Osteoblast (primary cell): ENCODE data around the gene IMMT. TPM values are rescaled to one million over a fixed set of nuclear protein-coding genes. Genes with fewer than 3 reads are reported as not detected.

Experiments used
- DNase-seq: peaks from one replicate; pipeline ENCODE4 v3.0.0; 2011; ENCODE audit warnings: low spot score, mixed read lengths; ENCODE audit not compliant: insufficient read length; ENCODE audit errors: missing footprints
- H2AFZ ChIP-seq: 2 replicates; pipeline ENCODE4 v1.6.0; 2011; ENCODE audit warnings: mild to moderate bottlenecking, low read length
- H3K27ac ChIP-seq: 2 replicates; pipeline ENCODE4 v1.5.1; 2011; ENCODE audit warnings: mild to moderate bottlenecking, low read depth, low read length, moderate library complexity
- H3K27me3 ChIP-seq: 2 replicates; pipeline ENCODE4 v1.6.0; 2012; ENCODE audit warnings: mild to moderate bottlenecking, control low read depth, inconsistent platforms, low read length, moderate library complexity; ENCODE audit not compliant: insufficient read depth
- H3K36me3 ChIP-seq: 2 replicates; pipeline ENCODE4 v1.5.1; 2011; ENCODE audit warnings: mild to moderate bottlenecking, low read length, control low read depth, moderate library complexity; ENCODE audit not compliant: insufficient read depth
- H3K4me1 ChIP-seq: 2 replicates; pipeline ENCODE4 v1.5.1; 2011; ENCODE audit warnings: mild to moderate bottlenecking, low read length, control low read depth, moderate library complexity; ENCODE audit not compliant: insufficient read depth
- H3K4me2 ChIP-seq: 2 replicates; pipeline ENCODE4 v1.6.0; 2011; ENCODE audit warnings: mild to moderate bottlenecking, low read length; ENCODE audit not compliant: insufficient read depth
- H3K4me3 ChIP-seq: fragments of 200-600 bp; sonication (generic); 3 replicates; pipeline ENCODE4 v1.5.1; 2012; ENCODE audit warnings: mild to moderate bottlenecking, low read length, inconsistent platforms; ENCODE audit not compliant: insufficient read depth
- H3K79me2 ChIP-seq: 2 replicates; pipeline ENCODE4 v1.6.0; 2012; ENCODE audit warnings: mild to moderate bottlenecking, low read length, control low read depth, inconsistent platforms; ENCODE audit not compliant: insufficient read depth
- H3K9me3 ChIP-seq: 2 replicates; pipeline ENCODE4 v1.5.1; 2011; ENCODE audit warnings: low read depth, low read length, control low read depth
- H4K20me1 ChIP-seq: 2 replicates; pipeline ENCODE4 v1.6.0; 2012; ENCODE audit warnings: mild to moderate bottlenecking, low read length, control low read depth; ENCODE audit not compliant: insufficient read depth
- total RNA-seq: library from RNA; depleted of rRNA; stranded (reverse); fragments of >200 nt; gene quantifications from 2 replicates; pipeline ENCODE4 v1.2.3, GENCODE V29; 2012
- TF ChIP-seq, protein P1 (sequence below): IDR thresholded peaks from 2 replicates; pipeline ENCODE4 v1.5.1; 2011; ENCODE audit warnings: mild to moderate bottlenecking, low read depth, low read length, moderate library complexity; ENCODE audit errors: extremely low read depth

The IMMT gene
- total RNA-seq, 1 donor = 55.7 TPM

DNA sequence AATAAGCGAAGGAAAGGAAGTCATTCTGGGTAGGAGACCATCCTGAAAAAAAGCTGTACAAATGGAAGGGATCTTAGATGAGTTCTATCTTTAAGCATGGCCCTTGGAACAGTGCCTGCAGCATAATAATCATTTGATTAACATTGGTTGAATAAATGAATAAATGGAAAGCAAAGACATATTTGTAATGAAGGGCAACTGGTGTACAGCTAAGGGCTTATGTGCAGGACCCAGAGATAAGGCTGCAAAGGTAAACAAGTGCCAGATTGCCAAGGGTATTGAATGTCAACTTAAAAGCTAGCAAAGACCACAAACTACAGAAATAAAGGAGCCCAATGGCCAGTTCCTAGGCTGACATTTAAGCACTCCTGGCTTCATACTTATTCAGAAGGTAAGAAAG is 19.4 kb downstream of the IMMT start:
- Histone ChIP-seq H3K4me2 (no peak overlapping the region), H3K4me1 (peaks cover 4% of the 10 kb centered on the region), H3K9me3 (no peaks in the 10 kb centered on the region), H3K79me2 (peaks cover 36% of the 10 kb centered on the region), H4K20me1 (peaks cover 5% of the 10 kb centered on the region), H3K36me3 (peaks cover 32% of the 10 kb centered on the region), H3K27me3 (no peaks in the 10 kb centered on the region), H3K4me3 (no peak overlapping the region), H3K27ac (no peak overlapping the region), H2AFZ (no peak overlapping the region)
- DNase-seq = no peak
- TF ChIP-seq, protein P1, sequence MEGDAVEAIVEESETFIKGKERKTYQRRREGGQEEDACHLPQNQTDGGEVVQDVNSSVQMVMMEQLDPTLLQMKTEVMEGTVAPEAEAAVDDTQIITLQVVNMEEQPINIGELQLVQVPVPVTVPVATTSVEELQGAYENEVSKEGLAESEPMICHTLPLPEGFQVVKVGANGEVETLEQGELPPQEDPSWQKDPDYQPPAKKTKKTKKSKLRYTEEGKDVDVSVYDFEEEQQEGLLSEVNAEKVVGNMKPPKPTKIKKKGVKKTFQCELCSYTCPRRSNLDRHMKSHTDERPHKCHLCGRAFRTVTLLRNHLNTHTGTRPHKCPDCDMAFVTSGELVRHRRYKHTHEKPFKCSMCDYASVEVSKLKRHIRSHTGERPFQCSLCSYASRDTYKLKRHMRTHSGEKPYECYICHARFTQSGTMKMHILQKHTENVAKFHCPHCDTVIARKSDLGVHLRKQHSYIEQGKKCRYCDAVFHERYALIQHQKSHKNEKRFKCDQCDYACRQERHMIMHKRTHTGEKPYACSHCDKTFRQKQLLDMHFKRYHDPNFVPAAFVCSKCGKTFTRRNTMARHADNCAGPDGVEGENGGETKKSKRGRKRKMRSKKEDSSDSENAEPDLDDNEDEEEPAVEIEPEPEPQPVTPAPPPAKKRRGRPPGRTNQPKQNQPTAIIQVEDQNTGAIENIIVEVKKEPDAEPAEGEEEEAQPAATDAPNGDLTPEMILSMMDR = no peak

DNA sequence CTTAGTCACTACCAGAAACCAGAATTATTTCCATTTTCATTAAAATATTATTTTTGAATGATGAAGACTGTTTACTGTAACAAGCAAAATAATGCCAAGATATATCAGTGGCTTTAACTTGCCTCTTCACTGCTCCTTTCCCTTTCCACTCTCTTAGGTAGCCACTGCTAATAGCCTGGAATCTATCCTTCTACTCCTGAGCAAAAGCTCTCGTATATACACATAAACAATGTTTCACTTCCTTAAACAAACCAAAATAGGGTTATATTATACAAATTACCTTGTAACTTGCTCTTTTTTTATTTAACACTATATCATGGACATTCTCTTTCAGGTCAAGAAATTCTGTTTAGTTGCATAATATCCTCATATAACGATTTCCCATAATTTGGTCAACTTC is 20.8 kb downstream of the IMMT start:
- H3K79me2 ChIP-seq = peaks cover 31% of the 10 kb centered on the region
- no peak for DNase-seq
- H3K36me3 ChIP-seq = peaks cover 37% of the 10 kb centered on the region
- no peaks in the 10 kb centered on the region for H3K9me3 ChIP-seq
- peaks cover 4% of the 10 kb centered on the region for H4K20me1 ChIP-seq
- H3K27ac ChIP-seq = no peak overlapping the region
- no peak overlapping the region for H2AFZ ChIP-seq
- peaks cover 4% of the 10 kb centered on the region for H3K4me1 ChIP-seq
- TF ChIP-seq, protein P1 = no peak
- no peak overlapping the region for H3K4me2 ChIP-seq
- no peaks in the 10 kb centered on the region for H3K27me3 ChIP-seq
- H3K4me3 ChIP-seq = no peak overlapping the region

DNA sequence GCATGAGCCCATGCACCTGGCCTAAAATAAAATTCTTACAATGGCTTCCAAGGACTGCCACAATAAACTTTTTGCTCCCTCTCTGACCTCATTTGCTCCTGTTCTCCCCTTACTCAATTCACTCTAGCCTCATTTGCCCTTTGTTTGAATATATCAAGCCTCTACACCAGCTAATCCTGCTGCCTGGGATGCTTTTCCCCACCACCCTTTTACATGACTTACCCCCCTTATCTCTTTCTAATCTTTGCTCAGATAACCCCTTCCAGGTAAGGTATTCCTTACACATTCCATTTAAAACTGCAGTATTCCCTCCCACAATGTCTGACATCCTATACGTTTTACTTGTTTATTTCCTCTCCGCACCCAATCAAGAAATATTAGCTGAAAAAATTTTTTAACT is 22.7 kb downstream of the IMMT start:
- H3K27me3 ChIP-seq = no peaks in the 10 kb centered on the region
- TF ChIP-seq, protein P1 = no peak
- DNase-seq = no peak
- peaks cover 4% of the 10 kb centered on the region for H3K4me1 ChIP-seq
- H3K4me2 ChIP-seq = no peak overlapping the region
- H3K4me3 ChIP-seq = no peak overlapping the region
- H3K27ac ChIP-seq = no peak overlapping the region
- H2AFZ ChIP-seq = no peak overlapping the region
- H4K20me1 ChIP-seq = peaks cover 4% of the 10 kb centered on the region
- H3K79me2 ChIP-seq = peaks cover 24% of the 10 kb centered on the region
- peaks cover 39% of the 10 kb centered on the region for H3K36me3 ChIP-seq
- H3K9me3 ChIP-seq = no peaks in the 10 kb centered on the region

DNA sequence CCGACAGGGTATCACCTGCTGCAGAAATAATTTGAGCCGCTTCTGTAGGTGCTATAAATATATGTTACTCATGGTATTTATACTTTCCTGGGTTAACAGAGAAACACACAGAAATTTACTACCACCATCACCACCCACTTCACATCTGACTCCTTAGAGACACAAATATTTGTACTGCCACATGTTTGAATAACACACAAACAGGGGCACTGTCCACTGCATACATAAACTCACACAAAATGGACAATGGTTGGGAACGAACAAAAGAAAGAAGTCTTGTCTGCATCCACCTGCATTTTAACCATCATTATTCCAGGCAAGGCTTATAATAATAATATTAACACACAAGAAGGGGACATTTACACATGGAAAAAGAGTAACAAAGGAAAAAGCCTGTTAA is 24.0 kb downstream of the IMMT start:
- DNase-seq = no peak
- H3K27me3 ChIP-seq = no peaks in the 10 kb centered on the region
- H3K27ac ChIP-seq = no peak overlapping the region
- TF ChIP-seq, protein P1 = no peak
- no peaks in the 10 kb centered on the region for H3K9me3 ChIP-seq
- no peak overlapping the region for H2AFZ ChIP-seq
- H3K4me3 ChIP-seq = no peak overlapping the region
- H3K4me2 ChIP-seq = no peak overlapping the region
- peaks cover 43% of the 10 kb centered on the region for H3K36me3 ChIP-seq
- peaks cover 16% of the 10 kb centered on the region for H3K79me2 ChIP-seq
- no peaks in the 10 kb centered on the region for H3K4me1 ChIP-seq
- H4K20me1 ChIP-seq = no peaks in the 10 kb centered on the region
